Gastroesophageal sphincter (tissue), 3 donors: ENCODE results near the gene KAZN.

Experiments used
- CTCF ChIP-seq, 4 experiments: fragments of 200-600 bp in 2 of 4; fragments of 450-650 bp in 2 of 4; sonication (generic) in 1 of 4; IDR thresholded peaks; one replicate each; pipeline ENCODE4 v1.5.1; 2017 to 2019; ENCODE audit warnings: antibody characterized with exemption in 4 of 4, mild to moderate bottlenecking in 2 of 4, moderate library complexity in 2 of 4
- EP300 ChIP-seq: sonication (generic); formaldehyde crosslinking; IDR thresholded peaks from one replicate; pipeline ENCODE4 v1.6.1; 2017; ENCODE audit warnings: antibody characterized with exemption, mild to moderate bottlenecking
- POLR2A ChIP-seq, 2 donors: fragments of 450-650 bp; IDR thresholded peaks; one replicate each; pipeline ENCODE4 v1.6.1; 2017; ENCODE audit warnings: antibody characterized with exemption in 2 of 2, mild to moderate bottlenecking in 2 of 2, moderate library complexity in 1 of 2
- POLR2AphosphoS5 ChIP-seq: sonication (generic); formaldehyde crosslinking; IDR thresholded peaks from one replicate; pipeline ENCODE4 v1.6.1; 2017; ENCODE audit warnings: antibody characterized with exemption

GRCh38 chr1:15110128-15110866 is 511.8 kb downstream of the KAZN start:
- TF ChIP-seq EP300: no peak
- TF ChIP-seq CTCF (IDR thresholded peaks at IDR 0.05): no peak
- no peak for TF ChIP-seq POLR2A (IDR thresholded peaks at IDR 0.05)
- TF ChIP-seq POLR2AphosphoS5: no peak
